T1000 (cell line): ENCODE data around the gene CDKL1.
"Not testable (repeated sequence)": the region's sequence is repeated elsewhere in the genome, so short reads cannot be mapped to it uniquely, and the experiment has no call there.

Source experiments
- DNase-seq: peaks from one replicate; lab custom pipeline; 2025; ENCODE audit warnings: mixed read lengths; lab: John Stamatoyannopoulos, UW

The CDKL1 gene

DNA sequence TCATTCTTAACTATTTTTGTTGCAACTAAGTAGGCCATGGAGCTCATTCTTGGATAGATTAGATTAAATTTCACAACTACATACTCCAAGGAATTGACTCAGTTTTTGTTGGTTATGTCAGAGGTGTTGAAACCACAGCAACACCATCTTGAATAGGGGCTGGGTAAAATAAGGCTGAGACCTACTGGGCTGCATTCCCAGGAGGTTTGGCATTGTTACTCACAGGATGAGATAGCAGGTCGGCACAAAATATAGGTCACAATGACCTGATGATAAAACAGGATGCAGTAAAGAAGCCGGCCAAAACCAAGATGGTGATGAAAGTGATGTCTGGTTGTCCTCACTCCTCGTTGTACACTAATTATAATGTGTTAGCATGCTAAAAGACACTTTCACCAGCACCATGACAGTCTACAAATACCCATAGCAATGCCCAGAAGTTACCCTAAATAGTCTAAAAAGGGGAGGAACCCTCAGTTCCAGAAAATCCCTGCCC, 63.6 kb downstream of the CDKL1 start:
- DNase-seq = peak; percentile 43

DNA sequence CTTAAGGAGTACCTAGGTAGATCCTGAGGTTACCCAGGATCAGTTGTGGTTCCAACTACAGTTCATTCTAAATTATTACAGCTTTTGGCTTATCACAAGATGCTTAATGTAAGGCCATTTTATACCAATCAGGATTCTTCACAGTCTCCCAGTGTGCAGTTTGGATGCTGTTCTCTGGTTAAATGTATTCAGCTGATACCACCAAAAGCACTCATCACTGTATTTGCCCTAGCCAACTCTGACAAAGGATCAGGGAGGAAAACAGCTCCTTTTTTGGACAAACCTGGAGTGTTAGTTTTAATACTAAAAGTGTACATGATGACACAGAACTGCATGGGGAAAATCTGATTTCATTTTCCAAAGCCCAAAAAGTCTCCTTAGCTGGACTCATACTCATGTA, 65.1 kb downstream of the CDKL1 start:
- no peak for DNase-seq

DNA sequence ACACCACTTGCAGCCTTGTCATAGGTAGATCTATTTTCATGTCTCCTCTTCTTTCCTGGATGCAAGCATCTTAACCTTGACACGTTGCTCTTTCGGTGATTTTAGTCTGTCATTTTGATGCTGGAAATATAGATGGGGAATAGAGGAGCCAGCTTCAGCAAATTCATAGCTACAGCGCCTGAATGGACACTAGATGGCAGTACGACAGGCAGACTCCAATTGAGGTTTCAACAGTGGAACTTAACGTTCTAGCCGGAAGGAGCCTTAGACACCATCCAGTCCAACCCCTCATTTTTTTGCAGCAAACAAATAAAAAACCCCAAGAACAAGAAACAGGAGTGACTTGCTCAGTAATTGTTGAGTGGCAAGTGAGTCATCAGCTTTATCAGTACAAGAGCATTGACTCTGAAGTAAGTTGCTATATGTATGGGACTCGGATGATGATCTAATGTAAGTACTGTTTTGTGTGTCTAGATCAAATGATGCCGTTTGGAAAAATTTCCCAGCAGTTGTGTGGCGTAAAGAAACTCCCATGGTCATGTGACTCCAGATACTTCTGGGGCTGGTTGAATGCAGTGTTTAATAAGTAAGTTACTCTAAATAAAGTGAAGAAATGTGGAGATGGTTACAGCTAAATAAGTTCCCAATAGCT, 75.5 kb downstream of the CDKL1 start:
- peak; percentile 73 for DNase-seq

DNA sequence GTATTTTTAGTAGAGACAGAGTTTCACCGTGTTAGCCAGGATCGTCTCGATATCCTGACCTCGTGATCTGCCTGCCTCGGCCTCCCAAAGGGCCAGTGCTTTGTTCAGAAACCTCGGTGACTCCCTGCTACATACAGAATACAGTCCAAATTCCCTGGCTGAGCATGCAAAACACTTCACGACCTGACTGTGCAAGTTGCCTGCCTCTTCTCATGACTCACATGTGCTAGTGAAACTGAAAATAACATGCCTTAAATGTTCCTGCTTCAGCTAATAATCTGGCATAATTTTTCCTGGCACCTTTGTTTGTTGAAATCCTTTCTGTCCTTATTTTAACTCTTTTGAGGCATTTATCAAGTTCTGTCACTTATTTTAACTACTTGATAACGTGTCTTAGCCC, 76.4 kb downstream of the CDKL1 start:
- DNase-seq = no peak

DNA sequence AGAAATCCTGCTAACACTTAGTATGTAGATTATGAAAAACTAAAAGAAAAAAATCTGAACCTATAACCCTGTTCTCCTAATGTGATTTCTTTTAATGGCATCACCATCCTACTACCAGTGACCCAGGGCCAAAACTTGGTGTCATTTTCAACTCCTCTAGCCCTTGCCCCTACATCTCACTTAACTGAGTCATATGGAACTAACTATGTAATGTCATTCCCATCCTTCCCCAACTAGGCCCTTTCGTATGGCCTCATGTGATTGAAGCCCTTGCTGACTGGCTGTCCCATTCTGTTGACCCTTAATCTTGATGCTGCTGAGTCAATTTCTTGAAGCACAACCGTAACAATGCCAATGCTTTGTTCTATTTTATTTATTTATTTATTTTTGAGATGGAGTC, 77.0 kb downstream of the CDKL1 start:
- DNase-seq = no peak

DNA sequence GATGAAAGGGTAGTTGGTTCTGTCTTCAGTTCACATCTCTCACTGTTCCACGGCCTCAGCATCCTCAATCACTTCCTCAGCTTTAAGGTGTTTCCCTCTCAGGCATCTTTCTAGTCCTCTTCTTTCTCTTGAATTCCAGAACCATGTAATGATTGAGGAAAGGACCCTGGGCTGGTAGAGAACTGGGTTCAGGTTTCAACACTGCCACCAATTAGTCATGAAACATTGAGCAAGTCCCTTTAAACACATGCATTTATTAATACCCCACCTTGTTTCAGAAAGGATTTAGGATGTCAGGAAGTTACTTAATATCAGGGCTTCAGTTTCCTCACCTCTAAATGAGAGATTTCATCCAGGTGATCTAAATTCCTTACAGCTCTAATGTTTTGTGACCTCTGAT, 77.4 kb downstream of the CDKL1 start:
- no peak for DNase-seq

DNA sequence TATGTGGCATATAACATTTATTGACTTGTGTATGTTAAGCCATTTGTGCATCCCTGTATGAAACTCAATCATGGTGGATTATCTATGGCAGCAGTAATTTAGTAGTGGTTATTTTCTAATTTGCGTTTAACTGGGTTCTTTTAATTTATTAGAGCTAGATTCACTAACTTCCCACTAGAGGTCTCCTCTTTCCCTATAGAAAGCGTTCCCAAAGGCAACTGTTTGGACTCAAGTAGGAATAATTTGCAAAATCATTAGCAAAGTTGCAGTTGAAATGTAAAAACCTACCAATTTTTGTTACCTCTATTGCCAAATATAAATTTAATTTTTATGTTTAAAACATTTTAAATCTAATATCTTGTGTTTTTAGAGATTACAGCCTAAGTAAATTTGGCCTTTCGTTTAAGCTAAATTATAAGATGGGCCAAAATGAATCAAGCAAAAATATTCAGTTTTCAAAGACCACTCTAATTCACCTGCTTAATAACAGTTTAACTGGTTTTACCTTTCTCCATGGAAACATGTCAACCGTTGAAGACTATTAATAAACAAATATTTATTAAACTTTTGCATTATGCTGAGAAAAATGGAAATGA, 78.6 kb downstream of the CDKL1 start:
- no peak for DNase-seq

DNA sequence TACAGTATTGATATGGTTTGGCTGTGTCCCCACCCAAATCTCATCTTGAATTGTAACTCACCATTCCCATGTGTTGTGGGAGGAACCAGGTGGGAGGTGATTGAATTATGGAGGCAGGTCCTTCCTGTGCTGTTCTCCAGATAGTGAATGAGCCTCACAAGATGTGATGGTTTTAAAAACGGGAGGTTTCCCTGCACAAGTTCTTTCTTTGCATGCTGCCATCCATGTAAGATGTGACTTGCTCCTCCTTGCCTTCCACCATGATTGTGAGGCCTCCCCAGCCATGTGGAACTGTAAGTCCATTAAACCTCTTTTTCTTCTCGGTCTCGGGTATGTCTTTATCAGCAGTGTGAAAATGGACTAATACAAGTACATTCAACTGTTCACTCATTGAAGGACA, 82.6 kb downstream of the CDKL1 start:
- DNase-seq = not testable (repeated sequence)

DNA sequence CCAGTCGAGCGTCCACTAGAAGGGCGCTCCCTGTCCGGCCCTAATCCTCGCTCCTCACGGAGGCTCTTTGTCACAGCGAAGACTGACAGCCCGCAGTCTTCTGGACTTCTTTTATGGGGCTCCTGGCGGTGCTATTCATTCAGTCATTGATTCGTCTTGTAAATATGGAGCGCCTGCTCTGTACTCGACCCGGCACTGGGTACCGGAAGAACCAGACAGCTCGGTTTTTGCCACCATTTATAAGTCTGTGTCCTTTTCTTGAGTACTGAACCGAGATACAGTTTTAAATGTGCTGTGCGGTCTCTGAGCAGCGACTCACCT, 84.0 kb downstream of the CDKL1 start:
- peak; percentile 76 for DNase-seq

DNA sequence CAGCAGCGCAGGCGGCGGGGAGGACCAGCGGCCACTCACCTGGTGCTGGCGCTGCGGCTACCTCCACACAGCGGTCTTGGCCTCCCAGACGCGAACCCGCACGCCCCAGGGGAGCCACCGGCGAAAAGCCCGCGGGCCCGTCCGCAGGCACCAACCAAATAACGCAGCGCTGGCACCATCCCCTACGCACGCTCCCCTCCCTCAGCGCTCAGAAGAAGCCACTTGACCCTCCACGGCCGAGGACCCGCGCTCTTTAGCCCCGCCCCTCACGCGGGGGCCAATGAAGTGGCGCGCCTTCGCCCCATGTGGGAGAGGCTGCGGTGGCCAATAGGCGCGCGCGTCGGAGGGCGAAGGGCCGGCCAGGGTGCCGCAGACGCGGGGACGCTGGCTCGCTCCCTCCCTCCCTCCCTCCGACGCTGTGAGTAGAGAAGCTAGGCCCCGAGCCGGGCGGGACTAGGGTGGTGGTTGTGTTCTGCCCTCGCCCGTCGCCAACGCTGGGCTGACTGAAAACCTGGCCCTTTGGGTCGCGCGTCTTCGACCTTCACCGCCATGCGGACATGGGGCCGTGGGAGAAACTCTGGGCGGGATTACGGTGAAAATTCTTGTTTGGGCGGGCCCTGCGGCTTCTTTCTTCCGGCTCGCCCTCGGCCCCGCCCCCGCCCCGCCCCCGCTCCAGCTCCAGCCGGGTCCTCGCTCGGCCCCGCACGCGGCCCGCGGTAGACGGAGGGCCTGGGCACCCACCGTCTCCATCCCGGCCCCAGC, 84.5 kb downstream of the CDKL1 start, which contains the start of the genes DMAC2L and L2HGDH:
Gene DMAC2L (plus strand): TSS at position 353 of the 762 bp plus-strand sequence. CDS start 9,164 bp downstream, outside the sequence.
Gene L2HGDH (minus strand): TSS at position 258 of the 762 bp plus-strand sequence. CDS start 79 bp downstream, at position 179.
- peak; percentile 88 for DNase-seq

DNA sequence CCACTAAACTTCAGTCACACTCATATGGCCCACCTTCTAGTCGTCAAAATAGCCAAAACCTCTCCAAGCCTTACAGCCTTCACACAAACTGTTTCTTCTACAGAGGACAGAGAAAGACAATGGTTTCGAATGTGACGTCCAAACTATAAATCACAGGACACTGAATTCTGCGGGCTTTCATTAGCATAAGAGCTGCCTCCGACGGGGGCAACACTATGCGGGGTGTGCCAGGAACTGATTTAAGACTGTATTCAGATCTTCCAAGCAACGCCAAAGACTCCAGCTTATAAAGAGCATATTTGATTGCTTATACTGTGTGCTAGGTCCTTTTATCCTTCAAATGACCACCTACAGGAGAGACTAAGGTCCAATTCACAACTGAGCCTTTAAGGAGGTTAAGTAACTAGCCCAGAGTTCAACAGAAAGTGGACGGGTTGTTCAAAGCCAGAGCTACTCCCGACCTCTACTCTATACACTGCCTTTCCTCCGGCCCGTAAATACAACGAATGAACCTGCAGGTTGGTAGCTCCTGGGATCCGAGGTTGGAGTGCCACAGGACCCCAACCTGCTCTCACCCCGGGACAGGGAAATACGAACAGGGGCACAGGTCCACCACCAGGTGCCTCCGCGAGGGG, 85.2 kb downstream of the CDKL1 start:
- DNase-seq = no peak

DNA sequence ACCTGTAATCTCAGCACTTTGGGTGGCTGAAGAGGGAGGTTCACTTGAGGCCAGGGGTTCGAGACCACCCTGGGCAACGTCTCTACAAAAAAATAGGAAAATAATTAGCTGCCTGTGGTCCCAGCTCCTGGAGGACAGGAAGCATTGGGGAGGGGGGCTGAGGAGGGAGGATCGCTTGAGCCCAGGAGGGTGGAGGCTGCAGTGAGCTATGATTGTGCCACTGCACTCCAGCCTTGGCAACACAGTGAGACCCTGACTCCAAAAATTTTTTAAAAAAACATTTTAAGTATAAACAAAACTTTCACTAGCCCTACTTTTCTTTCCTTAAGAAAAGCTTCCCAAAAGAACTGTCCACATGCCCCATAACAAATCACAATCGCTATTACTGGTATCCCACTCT, 86.2 kb downstream of the CDKL1 start:
- no peak for DNase-seq

DNA sequence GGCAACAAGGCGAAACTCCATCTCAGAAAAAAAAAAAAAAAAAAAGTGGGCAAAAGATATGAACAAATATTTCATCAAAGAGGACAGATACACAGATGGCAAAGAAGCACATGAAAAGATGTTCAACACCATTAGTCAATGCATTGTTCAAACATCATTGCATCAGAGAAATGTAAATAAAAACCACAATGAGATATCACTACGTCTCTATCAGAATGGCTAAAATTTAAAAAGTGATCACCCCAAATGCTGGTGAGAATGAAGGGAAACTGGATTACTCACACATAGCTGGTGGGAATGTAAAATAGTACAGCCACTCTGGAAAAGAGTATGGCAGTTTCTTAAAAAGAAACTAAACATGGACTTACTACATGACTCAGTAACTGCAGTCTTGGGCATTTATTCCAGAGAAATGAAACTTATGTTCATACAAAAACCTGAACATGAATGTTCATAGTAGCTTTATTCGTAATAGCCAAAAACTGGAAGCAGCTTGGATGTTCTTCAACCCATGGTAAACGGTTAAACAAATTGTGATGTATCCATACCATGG, 88.2 kb downstream of the CDKL1 start:
- DNase-seq = no peak

DNA sequence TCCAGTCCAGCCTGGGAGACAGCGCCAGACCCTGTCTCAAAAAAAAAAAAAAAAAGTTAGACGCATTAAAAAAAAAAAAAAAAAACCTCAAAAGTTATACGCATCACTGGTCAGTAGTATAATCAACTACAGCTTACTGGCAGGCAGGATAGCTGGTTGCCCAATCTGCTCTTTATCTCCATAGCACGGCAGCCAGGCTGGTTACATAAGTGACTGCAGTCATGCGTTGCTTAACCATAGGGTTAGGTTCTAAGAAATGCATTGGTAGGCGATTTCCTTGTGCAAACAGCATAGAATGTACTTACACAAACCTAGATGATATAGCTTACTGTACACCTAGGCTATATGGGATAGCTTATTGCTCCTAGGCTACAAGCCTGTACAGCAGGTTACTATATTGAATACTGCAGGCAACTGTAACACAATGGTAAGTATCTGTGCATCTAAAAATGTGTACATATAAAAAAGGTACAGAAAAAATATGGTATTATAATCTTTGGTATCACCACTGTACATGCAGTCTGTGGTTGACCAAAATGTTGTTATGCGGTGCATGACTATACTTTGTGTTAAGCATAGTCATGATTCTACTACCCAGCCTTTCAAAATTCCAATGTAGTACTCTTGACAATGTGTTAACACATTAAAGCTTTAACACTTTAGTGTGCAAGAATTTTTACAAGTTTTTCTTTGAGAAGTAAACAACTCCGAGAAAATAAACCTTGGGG, 92.8 kb downstream of the CDKL1 start:
- DNase-seq = no peak

DNA sequence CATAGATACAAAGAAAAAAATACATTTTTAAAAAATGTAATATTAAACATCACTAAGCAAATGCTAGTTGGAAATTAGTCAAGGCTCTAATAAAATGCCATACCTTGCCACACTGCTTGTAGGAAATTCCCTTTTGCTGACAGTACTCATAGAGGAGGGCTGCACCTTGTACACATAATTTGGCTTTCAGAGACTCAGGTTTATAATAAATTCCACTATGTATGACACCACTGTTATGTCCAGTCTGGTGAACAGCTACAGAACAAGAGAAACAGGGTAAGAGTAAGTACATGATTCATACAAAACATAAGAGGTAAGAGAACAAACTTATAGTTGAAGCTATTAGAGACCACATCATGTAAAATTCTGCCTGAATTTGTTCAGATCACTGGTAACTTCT, 94.8 kb downstream of the CDKL1 start:
- DNase-seq = no peak

DNA sequence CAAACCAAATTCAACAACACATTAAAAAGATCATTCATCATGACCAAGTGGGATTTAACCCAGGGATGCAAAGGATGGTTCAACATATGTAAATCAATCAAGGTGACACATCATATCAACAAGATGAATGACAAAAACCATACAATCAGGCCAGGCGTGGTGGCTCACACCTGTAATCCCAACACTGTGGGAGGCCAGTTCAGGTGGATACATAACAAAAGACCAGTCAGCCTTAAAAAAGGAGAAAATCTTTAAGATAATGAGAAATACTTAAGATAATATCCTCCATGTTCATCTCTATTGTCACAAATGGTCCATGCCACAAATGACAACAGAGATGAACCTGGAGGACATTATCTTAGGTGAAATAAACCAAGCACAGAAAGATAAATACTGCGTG, 97.1 kb downstream of the CDKL1 start:
- no peak for DNase-seq

DNA sequence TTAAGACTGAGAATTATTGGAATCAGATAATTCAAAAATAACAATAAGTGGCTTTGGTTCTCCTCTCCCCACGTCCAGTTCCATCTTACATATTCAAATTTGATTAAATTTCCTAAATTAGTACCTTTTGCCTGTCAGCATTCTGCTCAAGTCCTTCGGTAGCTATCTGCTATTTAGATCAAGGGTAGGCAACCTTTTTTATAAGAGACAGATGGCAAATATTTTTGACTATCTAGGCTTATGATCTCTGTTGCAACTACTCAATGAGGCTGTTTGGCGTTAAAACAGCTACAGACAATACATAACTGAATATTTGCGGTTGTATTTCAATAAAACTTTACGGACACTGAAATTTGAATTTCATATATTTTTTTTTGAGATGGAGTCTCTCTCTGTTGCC, 106.4 kb downstream of the CDKL1 start:
- DNase-seq = no peak

DNA sequence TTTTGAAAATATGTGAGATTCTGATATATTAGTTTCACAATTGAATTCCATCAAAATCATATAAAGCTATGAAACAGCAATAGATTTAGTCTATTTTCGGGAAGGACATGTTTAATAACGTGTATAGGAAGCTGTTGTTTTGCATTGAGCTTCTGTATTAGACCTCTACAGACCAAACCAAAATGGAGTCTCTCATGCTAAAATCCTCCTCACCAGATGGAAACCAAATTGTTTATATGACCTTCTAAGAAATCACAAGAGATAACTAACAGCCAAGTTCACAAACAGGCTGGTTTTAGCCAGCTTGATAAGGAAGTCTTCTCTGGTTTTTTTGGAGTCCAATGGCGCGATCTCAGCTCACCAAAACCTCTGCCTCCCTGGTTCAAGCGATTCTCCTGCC, 108.5 kb downstream of the CDKL1 start:
- no peak for DNase-seq

DNA sequence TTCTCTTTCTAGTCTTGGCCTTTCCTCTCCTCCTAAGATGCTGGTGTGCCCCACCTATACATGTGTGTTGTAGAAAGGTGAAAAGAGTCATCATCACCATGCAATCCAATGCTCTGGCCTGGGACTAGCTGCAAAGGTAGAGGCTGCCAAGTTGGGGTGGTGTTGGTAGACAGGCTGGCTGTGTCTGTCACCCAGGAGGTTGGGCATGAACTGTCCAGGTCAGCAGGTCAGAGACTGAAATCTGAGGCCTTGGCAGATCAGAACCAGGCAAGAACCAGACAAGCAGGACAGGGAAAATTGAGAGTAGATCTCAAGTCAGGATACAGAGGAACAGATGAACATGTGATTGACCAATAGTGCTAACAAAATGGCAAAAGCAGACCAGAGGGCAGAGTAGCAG, 110.8 kb downstream of the CDKL1 start:
- DNase-seq = no peak
